HG03342 (cell line): ENCODE data around the gene PRKG1.
"Not testable (repeated sequence)": the region's sequence is repeated elsewhere in the genome, so short reads cannot be mapped to it uniquely, and the experiment has no call there.

Experiments used
- ATAC-seq: cut with Tn5 transposase; IDR thresholded peaks from one replicate; pipeline ENCODE4 v1.9.1; 2021; ENCODE audit warnings: mild to moderate bottlenecking, moderate library complexity; ENCODE audit not compliant: unreplicated experiment

PRKG1 gene

DNA sequence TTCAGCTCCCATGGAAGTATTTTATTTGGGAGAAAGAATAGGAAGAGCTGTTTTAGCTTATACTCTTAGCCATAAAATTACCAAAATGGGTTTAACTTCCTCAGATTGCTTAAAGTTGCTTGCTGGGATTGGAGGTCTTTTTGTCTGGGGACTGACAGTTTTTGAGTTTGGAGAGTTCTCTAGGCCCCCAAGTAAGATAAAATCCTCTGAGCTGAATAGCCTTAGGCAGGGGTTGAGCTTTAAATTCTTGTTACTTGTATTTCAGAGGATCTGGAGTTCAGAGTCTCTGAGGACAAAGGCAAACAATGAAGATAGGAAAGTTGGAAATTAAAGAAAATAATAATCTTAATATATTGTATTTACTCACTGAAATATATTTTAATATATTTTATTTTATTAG, 945.4 kb downstream of the PRKG1 start:
- no peak for ATAC-seq

DNA sequence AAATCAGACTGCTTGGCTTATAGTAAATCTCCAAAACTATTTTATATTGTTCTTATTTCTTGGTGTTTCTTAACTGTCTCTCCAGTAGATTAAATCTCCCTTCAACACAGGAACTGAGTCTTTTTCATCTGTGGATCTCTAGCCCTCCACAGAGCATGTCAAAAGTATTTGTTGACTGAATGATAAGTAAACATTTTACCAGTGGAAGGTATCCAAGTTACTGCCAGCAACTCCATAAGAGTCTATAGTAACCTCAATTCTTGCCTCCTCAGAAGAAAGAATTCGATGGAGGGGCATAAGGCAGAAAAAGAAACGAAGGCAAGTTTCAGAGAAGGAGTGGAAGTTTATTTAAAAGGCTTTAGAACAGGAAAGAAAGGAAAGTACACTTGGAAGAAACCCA, 945.9 kb downstream of the PRKG1 start:
- no peak for ATAC-seq

DNA sequence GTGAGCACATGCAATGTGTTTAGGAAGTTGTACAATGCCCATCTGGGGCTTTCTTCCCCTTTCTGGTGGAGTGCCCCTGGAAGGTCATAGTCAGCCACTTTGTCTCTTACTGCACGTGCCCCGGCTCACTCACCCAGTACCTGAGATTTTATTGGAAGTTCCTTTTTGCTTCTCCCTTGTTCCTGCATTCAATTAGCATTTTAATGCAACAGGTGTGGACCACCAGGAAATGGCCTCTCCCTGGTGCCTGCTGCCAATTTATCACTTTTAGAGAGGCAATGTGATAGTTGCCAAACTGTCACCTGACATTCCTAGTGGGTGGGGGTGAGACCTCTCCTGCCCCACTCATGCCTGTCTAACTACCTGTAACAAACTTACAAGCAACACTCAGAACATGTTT, 946.4 kb downstream of the PRKG1 start:
- ATAC-seq, result no peak

DNA sequence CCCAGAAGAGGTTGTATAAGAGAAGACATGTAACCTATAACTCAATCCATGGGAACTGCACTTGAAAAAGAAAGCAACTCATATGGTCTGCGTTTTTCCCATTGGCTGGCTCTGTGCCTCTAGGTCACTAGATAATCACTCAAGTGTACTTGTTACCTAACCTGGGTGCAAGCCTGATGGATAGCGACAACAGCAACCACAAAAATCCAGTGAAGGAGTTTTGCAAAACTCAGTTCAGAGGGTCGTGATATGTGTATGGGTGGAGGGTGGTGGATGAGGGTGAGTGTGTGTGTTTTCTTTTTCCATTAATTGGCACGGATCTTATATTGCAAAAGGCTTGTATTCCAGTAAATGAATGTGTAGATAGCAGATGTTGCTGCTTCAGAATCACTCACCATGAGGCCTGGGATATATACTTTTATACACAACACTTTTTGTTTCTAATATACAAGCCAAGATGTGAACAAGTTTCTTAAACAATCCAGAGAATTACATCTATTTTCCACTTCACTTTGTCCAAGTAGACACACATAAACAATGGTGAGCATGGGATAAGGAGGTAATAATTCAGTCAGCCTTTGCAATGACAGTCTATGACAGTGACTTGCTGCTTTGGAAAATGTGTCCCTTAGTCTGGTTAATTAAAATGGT, 952.9 kb downstream of the PRKG1 start:
- ATAC-seq, result no peak

DNA sequence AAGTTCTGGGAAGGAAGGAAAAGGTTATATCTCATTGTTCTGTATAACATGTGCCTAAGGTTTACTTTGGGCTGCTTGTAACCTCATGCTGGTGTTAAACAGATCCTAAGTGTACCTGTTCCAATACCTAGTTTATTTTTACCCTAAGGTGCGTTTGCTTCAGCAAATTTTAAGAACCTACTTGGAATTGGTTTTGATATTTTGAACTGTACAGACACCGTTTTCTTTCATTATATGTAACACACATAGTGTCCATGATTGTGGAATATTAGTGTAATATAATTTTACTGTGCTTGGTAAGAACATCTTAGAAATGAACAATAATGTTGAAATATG, 954.2 kb downstream of the PRKG1 start:
- no peak for ATAC-seq

DNA sequence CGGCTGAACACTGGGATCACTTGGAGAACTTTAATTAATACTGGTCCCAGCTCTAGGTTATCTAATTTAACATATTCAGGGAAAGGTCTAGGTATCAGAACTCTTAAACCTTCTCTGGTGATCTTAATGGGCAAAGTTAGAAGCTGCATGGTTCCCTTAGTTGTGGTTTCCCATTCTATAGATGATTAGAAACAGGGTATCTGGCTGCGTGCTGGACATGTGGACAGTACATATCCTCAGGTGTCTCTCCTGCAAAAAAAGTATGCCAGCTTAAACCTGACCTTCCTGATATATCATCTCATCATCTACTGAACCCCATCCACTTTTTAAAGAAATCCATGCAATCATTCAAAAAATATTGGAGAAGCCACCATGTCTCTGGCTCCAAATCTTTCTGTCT, 955.3 kb downstream of the PRKG1 start:
- no peak for ATAC-seq

DNA sequence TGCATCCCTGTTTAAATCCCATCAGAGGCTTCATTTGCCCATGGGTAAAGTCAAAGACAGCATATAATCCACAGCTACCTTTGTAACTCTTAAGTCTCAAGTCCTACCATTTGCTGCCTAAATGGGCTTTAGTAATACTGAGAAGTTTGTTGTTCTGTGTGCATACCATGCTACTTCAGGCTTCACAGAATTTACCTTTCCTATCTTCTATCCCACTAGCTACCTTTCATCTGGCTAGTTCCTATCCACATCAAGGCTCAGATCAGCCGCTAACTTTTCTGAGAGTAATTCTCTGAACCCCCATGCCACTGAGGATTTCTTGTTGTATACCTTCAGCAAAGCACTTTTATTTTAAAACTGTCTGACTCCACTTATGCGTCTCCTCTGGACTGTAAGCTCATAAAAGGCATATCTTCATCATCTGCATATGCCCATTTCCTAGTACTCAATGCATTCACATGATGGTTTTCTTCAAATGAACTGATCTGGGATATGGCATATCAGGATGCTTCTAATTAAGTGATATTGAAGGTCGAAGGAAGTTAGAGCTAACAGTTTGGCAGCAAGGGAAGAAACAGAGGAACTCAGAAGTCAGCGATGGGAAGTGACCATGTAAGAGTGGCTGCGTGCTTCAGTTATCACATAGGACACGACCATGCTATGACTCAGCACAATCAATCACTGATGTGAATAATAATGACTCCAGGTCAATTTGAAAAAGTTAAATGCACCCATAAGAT, 955.9 kb downstream of the PRKG1 start:
- no peak for ATAC-seq

DNA sequence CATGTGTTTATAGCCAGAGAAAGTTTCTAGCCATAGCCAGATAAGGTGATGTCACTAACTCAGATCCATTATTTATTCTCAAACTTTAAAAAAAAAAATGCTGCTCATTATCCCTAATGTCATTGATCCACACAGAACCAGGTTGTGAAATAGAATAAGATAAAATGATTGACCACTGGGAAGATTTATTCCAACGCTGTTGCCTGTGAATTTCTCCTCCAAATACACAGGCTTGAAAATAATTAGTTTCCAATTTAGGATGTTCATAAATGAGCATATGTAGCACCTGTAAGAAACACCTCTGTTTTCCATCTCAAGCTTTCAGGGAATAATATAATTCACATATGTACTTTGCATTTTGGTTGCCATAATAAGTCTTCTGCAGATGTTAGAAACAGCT, 956.7 kb downstream of the PRKG1 start:
- no peak for ATAC-seq

DNA sequence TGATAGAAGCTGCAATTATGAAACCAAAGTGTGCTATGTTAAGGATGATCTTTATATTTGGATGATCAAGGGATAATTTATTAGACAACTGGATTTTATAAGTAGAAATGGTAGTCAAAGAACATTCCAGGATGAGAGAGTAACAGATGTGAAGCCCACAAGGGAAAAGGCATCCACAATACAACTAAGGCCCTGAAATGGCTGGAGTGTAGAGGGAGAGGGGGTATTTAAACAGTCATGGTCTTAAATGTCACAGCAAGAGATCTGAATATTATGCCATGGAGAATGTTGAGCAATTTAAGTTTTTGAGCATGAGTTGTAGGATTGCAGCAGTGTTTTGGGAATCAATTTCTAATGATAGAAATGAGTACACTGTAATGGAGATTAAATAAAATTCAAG, 957.5 kb downstream of the PRKG1 start:
- ATAC-seq, result no peak

DNA sequence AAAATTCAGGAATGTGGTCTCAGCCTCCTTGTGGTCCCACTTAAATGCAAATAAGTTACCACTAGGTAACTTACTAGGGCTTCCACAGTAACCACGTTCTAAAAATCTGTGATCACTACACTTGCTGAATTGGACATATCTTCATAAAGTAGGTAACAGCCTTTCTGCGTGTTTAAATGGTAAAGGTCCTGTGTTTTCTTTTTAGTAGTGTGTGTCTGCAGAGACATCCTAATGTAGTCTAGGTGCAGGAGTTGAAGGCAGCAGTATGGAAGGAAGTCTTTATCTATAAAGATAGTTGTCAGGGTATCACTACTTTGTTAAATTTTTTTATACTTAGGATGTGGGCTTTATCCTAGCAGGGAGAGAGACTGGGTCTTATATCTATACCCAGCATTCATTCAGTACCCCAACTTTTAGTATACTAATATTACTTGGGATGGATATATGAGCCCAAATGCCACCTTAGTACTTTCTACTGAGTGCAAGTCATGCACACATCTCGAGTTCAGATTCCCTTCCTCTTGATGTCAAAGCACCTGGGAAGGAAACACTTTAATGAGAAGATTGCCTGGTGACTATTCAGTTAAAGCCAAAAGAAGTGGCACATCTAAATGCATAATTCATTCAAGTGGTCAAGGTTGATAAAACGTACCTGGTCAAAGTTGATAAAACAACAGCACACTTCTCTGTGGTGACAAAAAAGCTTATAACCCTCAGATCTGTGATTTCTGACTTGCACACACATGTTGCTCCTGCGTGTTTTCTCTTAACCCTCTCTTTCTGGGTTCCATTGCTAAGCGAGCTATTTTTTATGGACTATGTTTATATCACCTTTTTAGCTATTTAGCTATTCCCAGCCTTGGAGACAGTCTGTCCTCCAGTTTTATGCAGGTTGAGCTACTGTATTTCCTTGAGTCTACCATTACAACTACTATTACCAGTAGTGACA, 958.7 kb downstream of the PRKG1 start:
- ATAC-seq, result no peak

DNA sequence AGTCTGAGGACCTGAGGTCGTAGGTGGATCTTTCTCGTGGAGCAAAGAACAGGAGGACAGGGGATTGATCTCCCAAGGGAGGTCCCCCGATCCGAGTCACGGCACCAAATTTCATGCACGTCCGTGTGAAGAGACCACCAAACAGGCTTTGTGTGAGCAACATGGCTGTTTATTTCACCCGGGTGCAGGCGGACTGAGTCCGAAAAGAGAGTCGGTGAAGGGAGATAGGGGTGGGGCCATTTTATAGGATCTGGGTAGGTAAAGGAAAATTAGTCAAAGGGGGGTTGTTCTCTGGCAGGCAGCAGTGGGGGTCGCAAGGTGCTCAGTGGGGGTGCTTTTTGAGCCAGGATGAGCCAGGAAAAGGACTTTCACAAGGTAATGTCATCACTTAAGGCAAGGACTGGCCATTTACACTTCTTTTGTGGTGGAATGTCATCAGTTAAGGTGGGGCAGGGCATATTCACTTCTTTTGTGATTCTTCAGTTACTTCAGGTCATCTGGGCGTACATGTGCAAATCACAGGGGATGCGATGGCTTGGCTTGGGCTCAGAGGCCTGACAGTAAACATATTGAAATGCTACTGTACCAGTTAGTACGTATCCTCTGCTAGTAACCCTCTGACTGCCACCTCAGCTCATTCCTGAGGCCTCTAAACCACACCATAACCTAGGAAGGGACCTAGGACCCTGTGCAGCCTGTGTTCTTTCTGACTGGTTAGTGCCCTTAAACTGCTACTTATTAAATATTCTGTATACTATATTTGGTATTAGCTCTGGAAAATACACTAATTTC, 964.9 kb downstream of the PRKG1 start:
- ATAC-seq, result not testable (repeated sequence)

DNA sequence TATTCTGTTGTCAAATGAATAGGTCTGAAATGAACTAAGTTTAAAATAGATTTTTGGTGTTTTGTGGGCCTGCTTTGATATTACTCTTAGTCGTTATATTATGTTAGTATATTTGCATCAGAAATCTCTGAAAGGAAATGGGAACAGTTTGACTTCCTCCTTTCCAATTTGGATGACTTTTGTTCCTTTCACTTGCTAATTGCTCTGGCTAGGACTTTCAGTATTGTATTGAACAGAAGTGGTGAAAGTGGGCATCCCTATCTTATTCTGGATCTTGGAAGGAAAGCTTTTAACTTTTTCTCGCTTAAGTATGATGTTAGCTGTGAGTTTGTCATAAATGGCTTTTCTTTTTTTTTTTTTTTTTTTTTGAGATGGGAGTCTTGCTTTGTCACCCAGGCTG, 966.2 kb downstream of the PRKG1 start:
- ATAC-seq, result no peak

DNA sequence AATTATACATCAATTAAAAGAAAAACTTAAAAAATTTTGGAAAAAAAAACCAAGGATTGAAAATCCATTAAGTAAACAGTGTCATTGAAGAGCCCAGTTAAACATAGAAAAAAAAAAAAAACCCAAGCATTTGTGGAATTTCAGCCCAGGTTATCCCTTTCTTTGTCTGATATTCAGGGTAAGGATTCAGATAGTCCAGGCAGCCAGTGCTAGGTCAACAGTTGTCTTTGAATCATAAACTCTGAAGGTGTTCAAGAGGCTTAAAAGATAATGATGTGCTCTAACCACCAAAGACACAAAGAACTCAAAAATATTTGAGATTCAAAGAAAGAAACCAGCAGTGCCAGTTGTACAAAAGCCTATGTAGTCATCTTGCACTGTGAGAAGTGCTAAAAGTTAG, 969.5 kb downstream of the PRKG1 start:
- ATAC-seq, result no peak

DNA sequence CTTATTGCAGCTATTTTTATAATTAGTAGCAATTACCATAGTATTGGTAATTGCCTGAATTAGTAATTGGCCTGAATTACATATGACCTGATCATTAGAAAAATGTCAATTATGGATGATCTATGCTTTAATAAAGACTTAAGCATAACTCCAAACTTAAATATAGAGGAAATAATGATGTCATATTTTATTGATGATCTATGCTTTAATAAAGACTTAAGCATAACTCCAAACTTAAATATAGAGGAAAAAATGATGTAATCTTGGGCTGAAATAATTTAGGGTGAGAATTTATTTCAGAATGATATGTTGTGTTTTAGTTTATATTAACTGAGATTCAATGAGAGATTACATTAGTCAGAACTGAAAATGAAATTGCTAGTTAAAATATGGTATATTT, 973.8 kb downstream of the PRKG1 start:
- no peak for ATAC-seq

DNA sequence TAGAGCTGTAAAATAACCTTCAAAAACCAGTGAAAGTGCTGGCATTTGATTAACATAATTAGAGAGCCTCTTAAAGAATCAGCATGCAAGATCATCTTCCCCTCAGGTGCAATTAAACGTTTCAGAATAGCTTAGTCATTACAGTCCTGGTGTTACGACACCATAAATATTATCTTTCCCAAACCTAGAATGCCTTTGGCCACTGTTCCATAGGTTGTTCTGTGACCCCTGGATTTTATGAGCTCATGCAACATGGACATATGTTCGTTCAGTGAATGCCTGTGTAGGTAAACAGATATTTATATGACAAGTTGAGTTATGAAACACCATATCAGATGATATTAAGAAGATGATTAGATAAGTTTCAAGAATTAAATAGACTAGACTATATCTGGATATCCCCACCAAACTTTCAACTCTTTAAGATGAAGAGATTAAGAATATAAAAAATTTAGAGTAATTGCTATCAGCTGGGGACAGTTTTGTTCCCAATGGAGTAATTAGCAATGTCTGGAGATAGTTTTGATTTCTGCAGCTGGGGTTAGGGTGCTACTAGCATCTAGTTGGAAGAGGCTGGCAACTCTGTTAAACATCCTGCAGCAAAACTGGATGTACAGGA, 976.3 kb downstream of the PRKG1 start:
- no peak for ATAC-seq

DNA sequence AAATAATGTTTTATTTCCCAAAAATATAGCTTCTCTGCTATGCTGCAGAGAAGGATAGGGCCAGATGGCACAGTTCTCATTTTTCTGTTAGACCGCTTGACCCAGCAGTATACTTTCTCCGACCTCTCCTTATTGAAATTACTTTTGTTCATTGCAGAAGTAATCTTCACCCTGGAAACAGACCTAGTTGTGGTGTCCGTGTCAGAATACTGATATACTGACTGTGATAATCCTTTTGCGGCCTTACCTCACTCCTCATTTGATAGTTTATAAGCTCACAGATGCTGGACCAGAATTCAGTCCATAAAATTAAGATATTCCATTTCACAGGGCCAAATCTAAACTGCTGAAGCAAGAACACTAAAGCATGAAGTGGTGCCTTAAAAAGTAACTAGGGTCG, 979.2 kb downstream of the PRKG1 start:
- ATAC-seq, result no peak

DNA sequence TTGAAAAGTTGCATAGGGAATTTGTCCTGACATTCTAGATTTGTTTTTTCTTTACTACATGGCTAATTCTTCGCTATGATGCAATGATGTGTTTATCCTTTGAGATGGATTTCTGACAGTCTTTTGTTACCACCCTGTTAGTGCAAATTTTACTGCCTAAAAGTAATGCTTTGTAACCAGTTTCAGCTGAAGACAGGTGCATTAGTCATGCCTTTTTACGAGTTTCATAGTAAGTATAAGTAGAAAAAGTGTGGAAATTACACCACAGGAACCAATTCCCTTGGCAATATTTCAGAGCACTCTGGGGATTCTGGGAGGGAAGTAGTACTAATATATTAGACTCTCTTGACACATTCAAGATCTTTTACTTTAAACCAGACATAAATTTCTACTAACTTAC, 982.0 kb downstream of the PRKG1 start:
- no peak for ATAC-seq

DNA sequence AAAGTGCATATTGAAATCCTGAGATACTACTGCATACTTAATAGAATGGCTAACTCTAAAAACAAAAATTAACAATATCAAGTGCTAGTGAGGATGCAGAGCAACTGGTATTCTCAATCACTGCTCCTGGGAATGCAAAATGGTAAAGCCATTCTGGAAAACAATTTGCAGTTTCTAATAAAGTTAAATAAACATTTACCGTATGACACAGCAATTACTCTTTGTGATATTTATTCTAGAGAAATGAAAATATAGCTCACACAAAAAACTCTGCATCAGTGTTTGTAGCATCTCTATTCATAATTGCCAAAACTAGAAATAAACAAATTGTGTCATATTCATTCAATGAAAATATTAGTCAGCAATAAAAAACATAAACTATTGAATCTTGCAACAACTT, 984.8 kb downstream of the PRKG1 start:
- ATAC-seq, result no peak

DNA sequence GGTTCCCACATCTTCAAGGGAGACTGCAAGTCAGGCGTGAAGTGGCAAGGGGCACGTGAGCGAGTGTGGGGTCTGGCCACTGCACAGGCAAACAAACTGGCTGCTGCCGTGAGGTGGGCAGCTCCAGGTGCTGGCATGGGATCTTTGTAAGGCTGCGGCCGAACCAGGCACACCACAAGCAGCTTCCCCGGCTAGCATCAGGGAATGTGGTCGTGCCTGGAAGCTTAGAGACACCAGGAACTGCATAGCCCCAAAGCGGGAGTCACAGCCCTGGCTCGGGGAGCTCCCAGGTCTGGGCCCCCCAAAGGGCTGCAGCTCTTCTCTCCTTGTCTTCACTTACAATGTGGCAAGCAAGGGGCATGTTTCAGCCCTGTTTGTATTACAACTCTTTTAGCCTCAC, 988.9 kb downstream of the PRKG1 start:
- no peak for ATAC-seq

DNA sequence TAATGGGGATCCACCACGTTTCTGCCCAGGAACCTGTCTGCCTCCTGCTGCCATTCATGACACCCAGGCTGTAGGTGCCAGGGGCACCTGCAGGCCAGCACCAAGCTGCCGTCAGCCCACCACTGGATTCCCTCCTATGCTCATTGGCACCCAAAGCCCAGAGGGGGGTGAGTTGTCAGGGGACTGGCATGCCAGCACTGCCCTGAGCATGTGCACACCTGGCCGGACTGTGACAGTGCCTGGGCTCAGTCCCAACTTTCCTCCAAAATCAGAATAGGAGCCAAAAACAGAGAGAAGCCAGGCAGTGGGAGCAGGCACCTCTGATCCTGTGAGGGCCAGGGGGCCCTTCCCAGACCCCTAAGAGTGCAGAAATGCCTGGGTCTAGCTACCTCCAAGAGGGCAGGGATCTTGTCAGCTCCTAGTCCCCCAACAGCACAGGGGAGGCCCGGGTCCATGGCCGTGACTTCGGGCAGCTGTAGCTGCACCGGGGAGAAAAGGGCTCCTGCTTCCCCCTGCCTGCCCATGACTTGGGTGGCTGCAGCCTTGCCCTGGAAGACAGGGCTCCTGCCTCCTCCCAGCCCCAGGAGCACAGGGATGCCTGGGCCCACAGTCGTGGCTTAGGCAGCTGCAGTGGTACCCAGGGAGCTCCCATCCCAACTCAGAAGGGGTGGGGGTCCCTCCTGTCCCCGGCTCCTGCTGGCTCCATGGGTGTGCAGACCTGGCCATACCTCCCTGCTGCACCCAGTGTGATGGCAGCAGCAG, 990.0 kb downstream of the PRKG1 start:
- ATAC-seq, result no peak
